MG63 (cell line): ENCODE results near the gene SIPA1L2. TPM values are rescaled to one million over a fixed set of nuclear protein-coding genes. Genes with fewer than 3 reads are reported as not detected.
A peak's percentile ranks its signal among the peaks of the same experiment; 100 is the strongest.
"Not testable (repeated sequence)": the region's sequence is repeated elsewhere in the genome, so short reads cannot be mapped to it uniquely, and the experiment has no call there.

ENCODE experiments used
- DNase-seq: peaks from one replicate; pipeline ENCODE4 v3.0.0-alpha.2; 2020
- H3K27me3 ChIP-seq: fragments of 250-450 bp; sonication (Bioruptor Pico); 2 replicates; pipeline ENCODE4 v1.5.1; 2020; ENCODE audit warnings: mild to moderate bottlenecking, moderate library complexity
- H3K36me3 ChIP-seq: fragments of 250-450 bp; sonication (Bioruptor Pico); 2 replicates; pipeline ENCODE4 v1.5.1; 2020; ENCODE audit warnings: mild to moderate bottlenecking, moderate library complexity
- H3K4me3 ChIP-seq: fragments of 250-450 bp; sonication (Bioruptor Pico); 2 replicates; pipeline ENCODE4 v1.5.1; 2020; ENCODE audit warnings: mild to moderate bottlenecking, moderate library complexity
- H3K9me3 ChIP-seq: fragments of 250-450 bp; sonication (Bioruptor Pico); 2 replicates; pipeline ENCODE4 v1.5.1; 2020; ENCODE audit warnings: mild to moderate bottlenecking, moderate library complexity
- total RNA-seq: library from RNA; depleted of rRNA; stranded (reverse); fragments of >200 nt; shearing (Covaris generic); gene quantifications from 2 replicates; pipeline ENCODE4 v1.2.3, GENCODE V29; 2014; ENCODE audit warnings: low replicate concordance

The SIPA1L2 gene
- total RNA-seq, 1 experiment from 2014 or later = 16.8 TPM

- H3K36me3 ChIP-seq = peaks cover 15% of the 10 kb centered on the region
Observed at GRCh38 chr1:232625319-232625868, 4.5 kb downstream of the SIPA1L2 start.

GRCh38 chr1:232624546-232625281, 5.2 kb downstream of the SIPA1L2 start:
- no peak for DNase-seq
- no peaks in the 10 kb centered on the region for H3K9me3 ChIP-seq
- H3K4me3 ChIP-seq = no peak overlapping the region
- no peaks in the 10 kb centered on the region for H3K27me3 ChIP-seq
- H3K36me3 ChIP-seq = peaks cover 15% of the 10 kb centered on the region

More at GRCh38 chr1:232625319-232625868, 4.5 kb downstream of the SIPA1L2 start:
- Histone ChIP-seq H3K9me3 (no peaks in the 10 kb centered on the region), H3K27me3 (no peaks in the 10 kb centered on the region), H3K4me3 (no peak overlapping the region)
- no peak for DNase-seq

- DNase-seq = no peak
- Histone ChIP-seq H3K27me3 (no peaks in the 10 kb centered on the region), H3K4me3 (no peak overlapping the region), H3K9me3 (no peaks in the 10 kb centered on the region), H3K36me3 (peaks cover 14% of the 10 kb centered on the region)
Observed at GRCh38 chr1:232622981-232623380, 7.0 kb downstream of the SIPA1L2 start.

- no peak for DNase-seq
- no peak overlapping the region for H3K4me3 ChIP-seq
- no peaks in the 10 kb centered on the region for H3K27me3 ChIP-seq
- H3K9me3 ChIP-seq = no peaks in the 10 kb centered on the region
- peaks cover 14% of the 10 kb centered on the region for H3K36me3 ChIP-seq
Observed at GRCh38 chr1:232622378-232622777, 7.6 kb downstream of the SIPA1L2 start.

- H3K9me3 ChIP-seq = no peaks in the 10 kb centered on the region
- H3K36me3 ChIP-seq = peaks cover 14% of the 10 kb centered on the region
- no peak for DNase-seq
- H3K4me3 ChIP-seq = no peak overlapping the region
- no peaks in the 10 kb centered on the region for H3K27me3 ChIP-seq
Observed at GRCh38 chr1:232621050-232621449, 8.9 kb downstream of the SIPA1L2 start.

GRCh38 chr1:232620356-232620969, 9.5 kb downstream of the SIPA1L2 start:
- Histone ChIP-seq H3K36me3 (peaks cover 14% of the 10 kb centered on the region), H3K9me3 (no peaks in the 10 kb centered on the region), H3K4me3 (no peak overlapping the region), H3K27me3 (no peaks in the 10 kb centered on the region)
- no peak for DNase-seq

GRCh38 chr1:232617237-232617636, 12.7 kb downstream of the SIPA1L2 start:
- no peaks in the 10 kb centered on the region for H3K27me3 ChIP-seq
- peaks cover 21% of the 10 kb centered on the region for H3K36me3 ChIP-seq
- H3K9me3 ChIP-seq = no peaks in the 10 kb centered on the region
- no peak overlapping the region for H3K4me3 ChIP-seq
- DNase-seq = no peak

GRCh38 chr1:232615306-232615800, 14.6 kb downstream of the SIPA1L2 start:
- no peak for DNase-seq
- peaks cover 23% of the 10 kb centered on the region for H3K36me3 ChIP-seq
- no peak overlapping the region for H3K4me3 ChIP-seq
- H3K9me3 ChIP-seq = no peaks in the 10 kb centered on the region
- no peaks in the 10 kb centered on the region for H3K27me3 ChIP-seq

GRCh38 chr1:232614811-232615210, 15.1 kb downstream of the SIPA1L2 start:
- no peaks in the 10 kb centered on the region for H3K9me3 ChIP-seq
- peaks cover 23% of the 10 kb centered on the region for H3K36me3 ChIP-seq
- DNase-seq = no peak
- H3K27me3 ChIP-seq = no peaks in the 10 kb centered on the region
- H3K4me3 ChIP-seq = no peak overlapping the region

- H3K36me3 ChIP-seq = peaks cover 20% of the 10 kb centered on the region
- no peaks in the 10 kb centered on the region for H3K27me3 ChIP-seq
- H3K9me3 ChIP-seq = no peaks in the 10 kb centered on the region
- no peak overlapping the region for H3K4me3 ChIP-seq
- peak; percentile 69 for DNase-seq
Observed at GRCh38 chr1:232613752-232614381, 16.1 kb downstream of the SIPA1L2 start.

- not testable (repeated sequence) for H3K27me3 ChIP-seq, H3K9me3 ChIP-seq, H3K4me3 ChIP-seq, DNase-seq
- H3K36me3 ChIP-seq = peaks cover 24% of the 10 kb centered on the region
Observed at GRCh38 chr1:232612836-232613235, 17.1 kb downstream of the SIPA1L2 start.

- no peaks in the 10 kb centered on the region for H3K27me3 ChIP-seq
Observed at GRCh38 chr1:232611834-232612233, 18.1 kb downstream of the SIPA1L2 start.

GRCh38 chr1:232610902-232611745, 18.8 kb downstream of the SIPA1L2 start:
- not testable (repeated sequence) for H3K4me3 ChIP-seq, DNase-seq, H3K9me3 ChIP-seq, H3K27me3 ChIP-seq
- H3K36me3 ChIP-seq = peaks cover 24% of the 10 kb centered on the region

More at GRCh38 chr1:232611834-232612233, 18.1 kb downstream of the SIPA1L2 start:
- no peak for DNase-seq
- peaks cover 24% of the 10 kb centered on the region for H3K36me3 ChIP-seq
- no peaks in the 10 kb centered on the region for H3K9me3 ChIP-seq
- H3K4me3 ChIP-seq = no peak overlapping the region

GRCh38 chr1:232610192-232610901, 19.6 kb downstream of the SIPA1L2 start:
- no peaks in the 10 kb centered on the region for H3K9me3 ChIP-seq
- no peak overlapping the region for H3K4me3 ChIP-seq

GRCh38 chr1:232608427-232608826, 21.5 kb downstream of the SIPA1L2 start:
- Histone ChIP-seq H3K9me3 (no peaks in the 10 kb centered on the region), H3K4me3 (no peak overlapping the region), H3K27me3 (no peaks in the 10 kb centered on the region), H3K36me3 (peaks cover 32% of the 10 kb centered on the region)
- DNase-seq = no peak

More at GRCh38 chr1:232610192-232610901, 19.6 kb downstream of the SIPA1L2 start:
- Histone ChIP-seq H3K36me3 (peaks cover 24% of the 10 kb centered on the region), H3K27me3 (no peaks in the 10 kb centered on the region)
- no peak for DNase-seq

- Histone ChIP-seq H3K27me3 (no peaks in the 10 kb centered on the region), H3K9me3 (no peaks in the 10 kb centered on the region), H3K36me3 (peaks cover 14% of the 10 kb centered on the region), H3K4me3 (no peak overlapping the region)
- DNase-seq = no peak
Observed at GRCh38 chr1:232602622-232603021, 27.3 kb downstream of the SIPA1L2 start.
